Caco-2 (cell line): Measurements from ENCODE around the gene SEMA3C. TPM values are rescaled to one million over a fixed set of nuclear protein-coding genes. Genes with fewer than 3 reads are reported as not detected.

Experiments used
- BruUV-seq: library from RNA; stranded (reverse); fragments of 400-500 nt; replicated peaks from 2 replicates; lab custom pipeline; 2021; lab: Mats Ljungman, UMichigan
- CTCF ChIA-PET: fragments of 300-600 bp; sonication (Branson Sonifier 250); formaldehyde crosslinking; loops from one replicate; lab custom pipeline; 2022; ENCODE audit warnings: antibody characterized with exemption; lab: Charles Lee
- POLR2A ChIA-PET: fragments of 300-600 bp; sonication (Branson Sonifier 250); formaldehyde crosslinking; loops from one replicate; lab custom pipeline; 2022; ENCODE audit warnings: antibody characterized with exemption; lab: Charles Lee
- DNase-seq, 2 experiments: peaks; one replicate each; pipeline versions ENCODE4 v3.0.0 to v3.0.0-alpha.2; 2020 to 2022
- H3K27me3 ChIP-seq: replicated peaks from 2 replicates; pipeline ENCODE4 v1.6.0; 2011; ENCODE audit warnings: low read length; ENCODE audit not compliant: control insufficient read depth, insufficient read depth
- H3K36me3 ChIP-seq: 2 replicates; pipeline ENCODE4 v1.5.1; 2011; ENCODE audit warnings: low read length; ENCODE audit not compliant: control insufficient read depth, insufficient read depth
- H3K4me1 ChIP-seq: fragments of 250-450 bp; sonication (Bioruptor Pico); 2 replicates; pipeline ENCODE4 v1.5.1; 2020; ENCODE audit warnings: mild to moderate bottlenecking
- H3K4me3 ChIP-seq: 2 replicates; pipeline ENCODE4 v1.5.1; 2011; ENCODE audit warnings: low read depth, mild to moderate bottlenecking, control low read depth, low read length
- H3K9me3 ChIP-seq: fragments of 250-450 bp; sonication (Bioruptor Pico); 2 replicates; pipeline ENCODE4 v1.5.1; 2020; ENCODE audit warnings: mild to moderate bottlenecking, moderate library complexity
- H3K27ac Mint-ChIP-seq: one replicate; pipeline ENCODE4 v1.8.0; 2022; ENCODE audit warnings: mixed read lengths; ENCODE audit not compliant: unreplicated experiment
- H3K27me3 Mint-ChIP-seq: one replicate; pipeline ENCODE4 v1.8.0; 2022; ENCODE audit warnings: mixed read lengths; ENCODE audit not compliant: insufficient read depth, unreplicated experiment
- H3K36me3 Mint-ChIP-seq: one replicate; pipeline ENCODE4 v1.8.0; 2022; ENCODE audit warnings: mild to moderate bottlenecking, mixed read lengths; ENCODE audit not compliant: insufficient read depth, unreplicated experiment
- H3K4me1 Mint-ChIP-seq: one replicate; pipeline ENCODE4 v1.8.0; 2022; ENCODE audit warnings: low read depth, mixed read lengths; ENCODE audit not compliant: unreplicated experiment
- H3K4me3 Mint-ChIP-seq: one replicate; pipeline ENCODE4 v1.8.0; 2022; ENCODE audit warnings: mild to moderate bottlenecking, moderate library complexity, mixed read lengths; ENCODE audit not compliant: unreplicated experiment
- H3K9me3 Mint-ChIP-seq: one replicate; pipeline ENCODE4 v1.8.0; 2022; ENCODE audit warnings: mixed read lengths; ENCODE audit not compliant: unreplicated experiment
- intact Hi-C: fragments of 100-400 bp; cut with micrococcal nuclease; formaldehyde crosslinking; loops from one replicate; pipeline ENCODE4 v1.10.0; 2022; ENCODE audit not compliant: unreplicated experiment
- total RNA-seq: library from RNA; stranded (reverse); gene quantifications from 2 replicates; pipeline ENCODE4 v1.2.3, GENCODE V29; 2022
- TF ChIP-seq, protein P1 (sequence below), 2 experiments: fragments of 200-600 bp in 1 of 2; IDR thresholded peaks; 1 replicate in 1 of 2; 2 replicates in 1 of 2; pipeline versions ENCODE4 v1.5.1 to v1.8.0; 2011 to 2022; ENCODE audit warnings: antibody characterized with exemption in 1 of 2, control low read depth in 1 of 2, inconsistent platforms in 1 of 2, low read depth in 1 of 2, low read length in 1 of 2, mild to moderate bottlenecking in 1 of 2, moderate library complexity in 1 of 2; ENCODE audit not compliant: insufficient read depth in 1 of 2, severe bottlenecking in 1 of 2, unreplicated experiment in 1 of 2

Gene SEMA3C
- total RNA-seq, 1 experiment from 2014 or later = 25.8 TPM

DNA sequence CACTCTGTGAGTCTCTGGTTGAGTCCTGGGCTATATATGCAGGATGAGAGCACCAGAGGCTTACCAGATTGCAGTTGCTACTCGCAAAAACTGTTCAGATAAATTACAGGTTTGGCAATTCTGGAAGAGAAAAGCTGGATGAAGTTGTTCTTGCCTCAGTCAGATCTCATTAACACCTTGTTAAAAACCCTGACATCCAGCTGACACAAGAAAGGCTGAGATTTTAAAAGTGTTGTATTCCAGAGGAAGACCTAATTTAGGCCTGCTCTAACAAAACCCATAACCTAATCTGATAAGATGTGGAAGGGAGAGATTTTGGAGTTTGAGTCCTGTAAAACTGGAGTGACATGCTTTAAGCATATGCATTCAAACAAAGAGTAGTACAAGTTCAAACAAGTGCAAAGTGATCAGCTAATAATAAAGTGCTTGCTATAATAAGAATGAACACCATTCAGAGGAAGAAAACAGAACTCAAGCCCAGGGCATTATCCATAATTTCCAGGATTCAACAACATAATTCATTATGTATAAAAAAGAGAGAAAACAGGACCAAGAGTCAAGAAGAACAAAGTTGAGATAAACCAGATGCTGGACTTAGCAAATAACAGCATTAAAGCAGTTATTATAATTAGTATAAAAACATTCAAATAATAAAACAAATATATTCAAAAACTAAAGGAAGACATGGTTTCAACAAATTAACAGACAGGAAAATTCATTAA is 144.9 kb downstream of the SEMA3C start:
- TF ChIP-seq, protein P1, sequence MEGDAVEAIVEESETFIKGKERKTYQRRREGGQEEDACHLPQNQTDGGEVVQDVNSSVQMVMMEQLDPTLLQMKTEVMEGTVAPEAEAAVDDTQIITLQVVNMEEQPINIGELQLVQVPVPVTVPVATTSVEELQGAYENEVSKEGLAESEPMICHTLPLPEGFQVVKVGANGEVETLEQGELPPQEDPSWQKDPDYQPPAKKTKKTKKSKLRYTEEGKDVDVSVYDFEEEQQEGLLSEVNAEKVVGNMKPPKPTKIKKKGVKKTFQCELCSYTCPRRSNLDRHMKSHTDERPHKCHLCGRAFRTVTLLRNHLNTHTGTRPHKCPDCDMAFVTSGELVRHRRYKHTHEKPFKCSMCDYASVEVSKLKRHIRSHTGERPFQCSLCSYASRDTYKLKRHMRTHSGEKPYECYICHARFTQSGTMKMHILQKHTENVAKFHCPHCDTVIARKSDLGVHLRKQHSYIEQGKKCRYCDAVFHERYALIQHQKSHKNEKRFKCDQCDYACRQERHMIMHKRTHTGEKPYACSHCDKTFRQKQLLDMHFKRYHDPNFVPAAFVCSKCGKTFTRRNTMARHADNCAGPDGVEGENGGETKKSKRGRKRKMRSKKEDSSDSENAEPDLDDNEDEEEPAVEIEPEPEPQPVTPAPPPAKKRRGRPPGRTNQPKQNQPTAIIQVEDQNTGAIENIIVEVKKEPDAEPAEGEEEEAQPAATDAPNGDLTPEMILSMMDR (IDR thresholded peaks at IDR 0.05; ENCODE audit: insufficient read depth in 1 of 2, low read depth in 1 of 2, low read length in 1 of 2, severe bottlenecking in 1 of 2, unreplicated experiment in 1 of 2) = no peak
- peaks cover 26% of the 10 kb centered on the region for H3K4me1 Mint-ChIP-seq
- no peaks in the 10 kb centered on the region for H3K27me3 Mint-ChIP-seq
- Histone ChIP-seq H3K4me3 (no peak overlapping the region), H3K36me3 (no peaks in the 10 kb centered on the region), H3K4me1 (peaks cover 19% of the 10 kb centered on the region), H3K27me3 (no peaks in the 10 kb centered on the region), H3K9me3 (no peaks in the 10 kb centered on the region)
- peaks cover 4% of the 10 kb centered on the region for H3K36me3 Mint-ChIP-seq
- no peak overlapping the region for H3K4me3 Mint-ChIP-seq
- no peak overlapping the region for H3K27ac Mint-ChIP-seq
- DNase-seq = no peak
- H3K9me3 Mint-ChIP-seq = no peaks in the 10 kb centered on the region
- intact Hi-C loops = loop anchor here (5.0 kb wide), 1 partner anchor 383 kb away; no protein-coding TSS in a partner anchor
- POLR2A ChIA-PET = no interaction called here
- no TSS peak for BruUV-seq
- CTCF ChIA-PET = no interaction called here

DNA sequence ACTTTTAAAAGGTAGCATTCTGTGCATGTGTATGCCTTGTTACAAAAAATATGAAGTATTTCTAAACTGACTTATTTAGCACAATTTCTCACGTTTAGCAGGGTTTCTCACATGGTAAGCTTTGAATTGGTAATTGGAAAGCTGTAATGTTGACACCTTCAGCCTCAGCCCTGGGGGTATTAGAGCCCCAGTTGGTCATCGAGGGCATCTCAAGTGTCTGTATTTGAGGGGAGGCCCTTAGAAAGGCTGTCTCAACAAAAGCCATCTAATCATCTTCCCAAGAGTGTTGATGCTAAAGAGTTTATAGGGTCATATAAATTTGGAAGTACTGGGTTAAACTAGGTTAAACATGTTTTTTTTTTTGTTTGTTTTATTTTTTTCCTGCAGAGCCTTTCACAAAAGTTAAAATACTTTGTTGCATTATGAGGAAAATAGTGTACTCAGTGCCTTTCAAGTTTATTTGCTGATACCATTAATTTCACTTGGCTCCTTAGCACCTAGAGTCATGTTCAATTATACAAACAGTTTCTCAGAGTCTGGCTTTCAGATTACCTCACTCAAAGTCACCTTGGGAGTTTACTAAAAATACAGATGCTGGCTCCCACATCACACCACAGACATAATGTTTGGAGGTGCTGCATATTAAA is 146.4 kb downstream of the SEMA3C start:
- Mint-ChIP-seq H3K27me3 (no peaks in the 10 kb centered on the region), H3K9me3 (no peaks in the 10 kb centered on the region), H3K36me3 (no peaks in the 10 kb centered on the region), H3K4me1 (peaks cover 26% of the 10 kb centered on the region), H3K4me3 (no peak overlapping the region), H3K27ac (no peak overlapping the region)
- POLR2A ChIA-PET = no interaction called here
- peaks cover 19% of the 10 kb centered on the region for H3K4me1 ChIP-seq
- BruUV-seq = no TSS peak
- CTCF ChIA-PET = no interaction called here
- no peaks in the 10 kb centered on the region for H3K9me3 ChIP-seq
- no peaks in the 10 kb centered on the region for H3K36me3 ChIP-seq
- no peak overlapping the region for H3K4me3 ChIP-seq
- no peaks in the 10 kb centered on the region for H3K27me3 ChIP-seq
- no peak for DNase-seq
- TF ChIP-seq, protein P1 (IDR thresholded peaks at IDR 0.05; ENCODE audit: insufficient read depth in 1 of 2, low read depth in 1 of 2, low read length in 1 of 2, severe bottlenecking in 1 of 2, unreplicated experiment in 1 of 2) = no peak
- intact Hi-C loops = loop anchor here (5.0 kb wide), 1 partner anchor 385 kb away; no protein-coding TSS in a partner anchor

DNA sequence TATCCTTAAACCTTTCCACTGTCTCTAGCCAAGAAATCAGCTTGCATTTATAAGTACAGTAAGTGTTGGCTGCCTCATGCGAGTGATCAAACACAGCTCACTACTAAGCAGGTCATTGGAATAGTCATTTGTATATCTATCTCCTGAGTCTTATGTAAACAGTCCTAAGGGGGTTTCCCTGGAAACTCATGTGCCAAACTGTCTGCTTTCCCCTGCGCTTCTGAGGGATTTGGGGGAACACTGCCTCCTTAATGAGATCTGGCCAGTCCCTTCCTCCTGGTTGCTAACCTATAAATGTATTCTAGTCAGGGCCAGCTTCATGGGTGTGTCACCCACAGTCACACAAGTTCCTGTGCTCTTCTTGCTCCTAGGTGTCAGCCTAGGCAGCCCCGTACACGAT is 147.3 kb downstream of the SEMA3C start:
- no TSS peak for BruUV-seq
- Histone ChIP-seq H3K4me3 (no peak overlapping the region), H3K4me1 (peaks cover 19% of the 10 kb centered on the region), H3K36me3 (0 out of 2 replicates have a peak, but pooled peaks cover 2% of the 10 kb centered on the region), H3K27me3 (no peaks in the 10 kb centered on the region), H3K9me3 (no peaks in the 10 kb centered on the region)
- H3K36me3 Mint-ChIP-seq = no peaks in the 10 kb centered on the region
- peaks cover 26% of the 10 kb centered on the region for H3K4me1 Mint-ChIP-seq
- TF ChIP-seq, protein P1 (IDR thresholded peaks at IDR 0.05; ENCODE audit: insufficient read depth in 1 of 2, low read depth in 1 of 2, low read length in 1 of 2, severe bottlenecking in 1 of 2, unreplicated experiment in 1 of 2) = no peak
- CTCF ChIA-PET = interaction anchor here (0.6 kb wide), 1 partner anchor 517 kb away, joined by 3 read pairs; no protein-coding TSS in a partner anchor
- intact Hi-C loops = loop anchor here (5.0 kb wide), 1 partner anchor 386 kb away; no protein-coding TSS in a partner anchor
- no peaks in the 10 kb centered on the region for H3K9me3 Mint-ChIP-seq
- no peak overlapping the region for H3K27ac Mint-ChIP-seq
- DNase-seq = no peak
- no peak overlapping the region for H3K4me3 Mint-ChIP-seq
- POLR2A ChIA-PET = no interaction called here
- no peaks in the 10 kb centered on the region for H3K27me3 Mint-ChIP-seq
